Neural cell (in vitro differentiated cells): ENCODE measurements around the gene FRMD4A. TPM values are rescaled to one million over a fixed set of nuclear protein-coding genes. Genes with fewer than 3 reads are reported as not detected.
A peak's percentile ranks its signal among the peaks of the same experiment; 100 is the strongest.

ENCODE experiments used
- H2AFZ ChIP-seq: fragments of 200-600, 300-800 bp; sonication (generic), shearing (Covaris generic); 2 replicates; pipeline ENCODE4 v1.6.0; 2014; ENCODE audit warnings: low read depth, mild to moderate bottlenecking, antibody characterized with exemption, low read length, moderate library complexity
- H3F3A ChIP-seq: fragments of 200-600 bp; shearing (Covaris generic); 2 replicates; pipeline ENCODE4 v1.6.1; 2016; ENCODE audit warnings: mild to moderate bottlenecking, moderate library complexity, mixed read lengths, antibody characterized with exemption, low read length; ENCODE audit not compliant: insufficient read depth, poor library complexity, severe bottlenecking
- H3K27ac ChIP-seq: fragments of 200-600, 300-800 bp; sonication (generic), shearing (Covaris generic); 2 replicates; pipeline ENCODE4 v1.5.1; 2014; ENCODE audit warnings: mild to moderate bottlenecking, low read length, moderate library complexity
- H3K27me3 ChIP-seq: fragments of 300-800, 200-600 bp; sonication (generic), shearing (Covaris generic); 2 replicates; pipeline ENCODE4 v1.6.0; 2014; ENCODE audit warnings: mild to moderate bottlenecking, low read depth, low read length, moderate library complexity; ENCODE audit not compliant: insufficient read depth
- H3K36me3 ChIP-seq: fragments of 300-800, 200-600 bp; sonication (generic), shearing (Covaris generic); 2 replicates; pipeline ENCODE4 v1.5.1; 2014; ENCODE audit warnings: mild to moderate bottlenecking, antibody characterized with exemption, low read length, moderate library complexity; ENCODE audit not compliant: insufficient read depth
- H3K4me2 ChIP-seq: fragments of 300-800, 200-600 bp; sonication (generic), shearing (Covaris generic); 2 replicates; pipeline ENCODE4 v1.6.0; 2014; ENCODE audit warnings: mild to moderate bottlenecking, low read length
- H3K4me3 ChIP-seq: fragments of 300-800, 200-600 bp; sonication (generic), shearing (Covaris generic); 2 replicates; pipeline ENCODE4 v1.5.1; 2014; ENCODE audit warnings: mild to moderate bottlenecking, low read length, moderate library complexity
- H3K79me2 ChIP-seq: fragments of 200-600 bp; shearing (Covaris generic); replicated peaks from 2 replicates; pipeline ENCODE4 v1.6.0; 2014; ENCODE audit warnings: mild to moderate bottlenecking, low read length, moderate library complexity; ENCODE audit not compliant: insufficient read depth
- H3K9ac ChIP-seq: fragments of 300-800, 200-600 bp; sonication (generic), shearing (Covaris generic); 2 replicates; pipeline ENCODE4 v1.6.1; 2016; ENCODE audit warnings: mild to moderate bottlenecking, low read length, mixed read lengths
- H3K9me2 ChIP-seq: fragments of 200-600 bp; shearing (Covaris generic); 2 replicates; pipeline ENCODE4 v1.6.1; 2016; ENCODE audit warnings: mild to moderate bottlenecking, low read length, mixed read lengths; ENCODE audit not compliant: insufficient read depth
- H3K9me3 ChIP-seq: fragments of 200-600, 300-800 bp; sonication (generic), shearing (Covaris generic); 2 replicates; pipeline ENCODE4 v1.6.1; 2016; ENCODE audit warnings: mild to moderate bottlenecking, mixed run types, low read length, moderate library complexity, mixed read lengths
- H4K20me1 ChIP-seq: fragments of 200-600 bp; shearing (Covaris generic); 2 replicates; pipeline ENCODE4 v1.6.1; 2016; ENCODE audit warnings: mild to moderate bottlenecking, mixed run types; ENCODE audit not compliant: insufficient read depth
- EP300 ChIP-seq: fragments of 450-650 bp; conservative IDR thresholded peaks from 2 replicates; pipeline ENCODE4 v1.6.1; 2014; ENCODE audit warnings: antibody characterized with exemption, mild to moderate bottlenecking, moderate library complexity; ENCODE audit not compliant: poor library complexity, severe bottlenecking
- EZH2 ChIP-seq: fragments of 200-600, 300-800 bp; shearing (Covaris generic), sonication (generic); IDR thresholded peaks from 2 replicates; pipeline ENCODE4 v1.6.1; 2014; ENCODE audit warnings: antibody characterized with exemption, low read length, borderline replicate concordance, mild to moderate bottlenecking; ENCODE audit not compliant: insufficient read depth, poor library complexity, severe bottlenecking
- MXI1 ChIP-seq: fragments of 450-650 bp; conservative IDR thresholded peaks from 2 replicates; pipeline ENCODE4 v1.6.1; 2014; ENCODE audit warnings: antibody characterized with exemption, mild to moderate bottlenecking; ENCODE audit not compliant: poor library complexity, severe bottlenecking
- RAD21 ChIP-seq: fragments of 450-650 bp; conservative IDR thresholded peaks from 2 replicates; pipeline ENCODE4 v1.6.1; 2014; ENCODE audit warnings: antibody characterized with exemption, mild to moderate bottlenecking, moderate library complexity
- SMC3 ChIP-seq: fragments of 450-650 bp; conservative IDR thresholded peaks from 2 replicates; pipeline ENCODE4 v1.6.1; 2014; ENCODE audit warnings: antibody characterized with exemption, mild to moderate bottlenecking, moderate library complexity; ENCODE audit not compliant: poor library complexity
- TAF1 ChIP-seq: IDR thresholded peaks from 2 replicates; pipeline ENCODE4 v1.6.1; 2012; ENCODE audit warnings: low read depth
- polyA plus RNA-seq: library from polyadenylated mRNA; depleted of rRNA; stranded (reverse); fragments of >200 nt; gene quantifications from 2 replicates; pipeline ENCODE4 v1.2.3, GENCODE V29; 2014
- TF ChIP-seq, protein P1 (sequence below): fragments of 450-650 bp; IDR thresholded peaks from 2 replicates; pipeline ENCODE4 v1.5.1; 2014; ENCODE audit warnings: antibody characterized with exemption, mild to moderate bottlenecking, moderate library complexity; ENCODE audit not compliant: poor library complexity, severe bottlenecking
- TF ChIP-seq, protein P2 (sequence below): IDR thresholded peaks from 2 replicates; pipeline ENCODE4 v1.6.1; 2012; ENCODE audit warnings: borderline replicate concordance

Gene FRMD4A
- polyA plus RNA-seq, 1 donor from 2014 or later: 36.5 TPM

- peak overlapping the region; percentile 16 for H3K27ac ChIP-seq
- peak overlapping the region; percentile 72 for H3K9ac ChIP-seq
- no peaks in the 10 kb centered on the region for H3K9me2 ChIP-seq
- H4K20me1 ChIP-seq: no peaks in the 10 kb centered on the region
- H3K36me3 ChIP-seq: no peaks in the 10 kb centered on the region
- no peaks in the 10 kb centered on the region for H3F3A ChIP-seq
- H3K4me3 ChIP-seq: peak overlapping the region; percentile 67
- H3K79me2 ChIP-seq: peaks cover 17% of the 10 kb centered on the region
- TF ChIP-seq TAF1 (no peak), SMC3 (no peak), EZH2 (no peak), MXI1 (no peak)
- TF ChIP-seq, protein P1, sequence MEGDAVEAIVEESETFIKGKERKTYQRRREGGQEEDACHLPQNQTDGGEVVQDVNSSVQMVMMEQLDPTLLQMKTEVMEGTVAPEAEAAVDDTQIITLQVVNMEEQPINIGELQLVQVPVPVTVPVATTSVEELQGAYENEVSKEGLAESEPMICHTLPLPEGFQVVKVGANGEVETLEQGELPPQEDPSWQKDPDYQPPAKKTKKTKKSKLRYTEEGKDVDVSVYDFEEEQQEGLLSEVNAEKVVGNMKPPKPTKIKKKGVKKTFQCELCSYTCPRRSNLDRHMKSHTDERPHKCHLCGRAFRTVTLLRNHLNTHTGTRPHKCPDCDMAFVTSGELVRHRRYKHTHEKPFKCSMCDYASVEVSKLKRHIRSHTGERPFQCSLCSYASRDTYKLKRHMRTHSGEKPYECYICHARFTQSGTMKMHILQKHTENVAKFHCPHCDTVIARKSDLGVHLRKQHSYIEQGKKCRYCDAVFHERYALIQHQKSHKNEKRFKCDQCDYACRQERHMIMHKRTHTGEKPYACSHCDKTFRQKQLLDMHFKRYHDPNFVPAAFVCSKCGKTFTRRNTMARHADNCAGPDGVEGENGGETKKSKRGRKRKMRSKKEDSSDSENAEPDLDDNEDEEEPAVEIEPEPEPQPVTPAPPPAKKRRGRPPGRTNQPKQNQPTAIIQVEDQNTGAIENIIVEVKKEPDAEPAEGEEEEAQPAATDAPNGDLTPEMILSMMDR: no peak
- H3K4me2 ChIP-seq: peak overlapping the region; percentile 78
- H2AFZ ChIP-seq: no peak overlapping the region
- H3K9me3 ChIP-seq: no peaks in the 10 kb centered on the region
- H3K27me3 ChIP-seq: peaks cover 4% of the 10 kb centered on the region
These were observed 438.7 kb downstream of the FRMD4A start for GRCh38 chr10:13892001-13892491.

- no peaks in the 10 kb centered on the region for H3K9me2 ChIP-seq
- H3K79me2 ChIP-seq: peaks cover 23% of the 10 kb centered on the region
- TF ChIP-seq EP300 (no peak), RAD21 (no peak)
- TF ChIP-seq, protein P2, sequence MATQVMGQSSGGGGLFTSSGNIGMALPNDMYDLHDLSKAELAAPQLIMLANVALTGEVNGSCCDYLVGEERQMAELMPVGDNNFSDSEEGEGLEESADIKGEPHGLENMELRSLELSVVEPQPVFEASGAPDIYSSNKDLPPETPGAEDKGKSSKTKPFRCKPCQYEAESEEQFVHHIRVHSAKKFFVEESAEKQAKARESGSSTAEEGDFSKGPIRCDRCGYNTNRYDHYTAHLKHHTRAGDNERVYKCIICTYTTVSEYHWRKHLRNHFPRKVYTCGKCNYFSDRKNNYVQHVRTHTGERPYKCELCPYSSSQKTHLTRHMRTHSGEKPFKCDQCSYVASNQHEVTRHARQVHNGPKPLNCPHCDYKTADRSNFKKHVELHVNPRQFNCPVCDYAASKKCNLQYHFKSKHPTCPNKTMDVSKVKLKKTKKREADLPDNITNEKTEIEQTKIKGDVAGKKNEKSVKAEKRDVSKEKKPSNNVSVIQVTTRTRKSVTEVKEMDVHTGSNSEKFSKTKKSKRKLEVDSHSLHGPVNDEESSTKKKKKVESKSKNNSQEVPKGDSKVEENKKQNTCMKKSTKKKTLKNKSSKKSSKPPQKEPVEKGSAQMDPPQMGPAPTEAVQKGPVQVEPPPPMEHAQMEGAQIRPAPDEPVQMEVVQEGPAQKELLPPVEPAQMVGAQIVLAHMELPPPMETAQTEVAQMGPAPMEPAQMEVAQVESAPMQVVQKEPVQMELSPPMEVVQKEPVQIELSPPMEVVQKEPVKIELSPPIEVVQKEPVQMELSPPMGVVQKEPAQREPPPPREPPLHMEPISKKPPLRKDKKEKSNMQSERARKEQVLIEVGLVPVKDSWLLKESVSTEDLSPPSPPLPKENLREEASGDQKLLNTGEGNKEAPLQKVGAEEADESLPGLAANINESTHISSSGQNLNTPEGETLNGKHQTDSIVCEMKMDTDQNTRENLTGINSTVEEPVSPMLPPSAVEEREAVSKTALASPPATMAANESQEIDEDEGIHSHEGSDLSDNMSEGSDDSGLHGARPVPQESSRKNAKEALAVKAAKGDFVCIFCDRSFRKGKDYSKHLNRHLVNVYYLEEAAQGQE: peak; percentile 4
- H3K9ac ChIP-seq: peak overlapping the region; percentile 78
- peak overlapping the region; percentile 71 for H3K27ac ChIP-seq
- H3K4me3 ChIP-seq: peak overlapping the region; percentile 67
- peak overlapping the region; percentile 68 for H3K4me2 ChIP-seq
- H3F3A ChIP-seq: no peaks in the 10 kb centered on the region
- no peaks in the 10 kb centered on the region for H4K20me1 ChIP-seq
- H3K9me3 ChIP-seq: no peaks in the 10 kb centered on the region
- H3K27me3 ChIP-seq: peaks cover 4% of the 10 kb centered on the region
- H3K36me3 ChIP-seq: no peaks in the 10 kb centered on the region
- H2AFZ ChIP-seq: no peak overlapping the region
These were observed 439.4 kb downstream of the FRMD4A start for GRCh38 chr10:13891128-13892000.
